ENCODE data around the gene RTN4IP1. TPM values are rescaled to one million over a fixed set of nuclear protein-coding genes. Genes with fewer than 3 reads are reported as not detected.
A peak's percentile ranks its signal among the peaks of the same experiment; 100 is the strongest.

RTN4IP1 gene
- total RNA-seq, 1 donor from 2014 or later, result 9.9 TPM

GRCh38 chr6:106547601-106548453 lies 81.5 kb downstream of the RTN4IP1 start:
- DNase-seq (ENCODE audit: low read depth), result peak; percentile 21

- DNase-seq (ENCODE audit: low read depth), result peak; percentile 93
These were observed 82.4 kb downstream of the RTN4IP1 start for GRCh38 chr6:106546691-106547414.

- DNase-seq (ENCODE audit: low read depth), result peak; percentile 66
These were observed 83.0 kb downstream of the RTN4IP1 start for GRCh38 chr6:106546261-106546690.

GRCh38 chr6:106540907-106541306 lies 88.4 kb downstream of the RTN4IP1 start:
- DNase-seq (ENCODE audit: low read depth), result no peak

GRCh38 chr6:106540432-106540831 lies 88.9 kb downstream of the RTN4IP1 start:
- DNase-seq (ENCODE audit: low read depth), result no peak

GRCh38 chr6:106539936-106540335 lies 89.4 kb downstream of the RTN4IP1 start:
- no peak for DNase-seq (ENCODE audit: low read depth)

GRCh38 chr6:106538145-106538544 lies 91.2 kb downstream of the RTN4IP1 start:
- DNase-seq (ENCODE audit: low read depth), result no peak

GRCh38 chr6:106537662-106538061 lies 91.6 kb downstream of the RTN4IP1 start:
- DNase-seq (ENCODE audit: low read depth), result no peak

- no peak for DNase-seq (ENCODE audit: low read depth)
These were observed 92.4 kb downstream of the RTN4IP1 start for GRCh38 chr6:106536851-106537250.

GRCh38 chr6:106536357-106536756 lies 92.9 kb downstream of the RTN4IP1 start:
- no peak for DNase-seq (ENCODE audit: low read depth)

GRCh38 chr6:106535012-106535411 lies 94.3 kb downstream of the RTN4IP1 start:
- no peak for DNase-seq (ENCODE audit: low read depth)

GRCh38 chr6:106534564-106534982 lies 94.7 kb downstream of the RTN4IP1 start:
- DNase-seq (ENCODE audit: low read depth), result no peak

GRCh38 chr6:106534004-106534403 lies 95.3 kb downstream of the RTN4IP1 start:
- no peak for DNase-seq (ENCODE audit: low read depth)

GRCh38 chr6:106533054-106533453 lies 96.2 kb downstream of the RTN4IP1 start:
- no peak for DNase-seq (ENCODE audit: low read depth)

GRCh38 chr6:106530502-106530901 lies 98.8 kb downstream of the RTN4IP1 start:
- no peak for DNase-seq (ENCODE audit: low read depth)

GRCh38 chr6:106530026-106530425 lies 99.3 kb downstream of the RTN4IP1 start:
- no peak for DNase-seq (ENCODE audit: low read depth)

- peak; percentile 69 for DNase-seq (ENCODE audit: low read depth)
These were observed 99.9 kb downstream of the RTN4IP1 start for GRCh38 chr6:106529438-106529837.

GRCh38 chr6:106528521-106528920 lies 100.8 kb downstream of the RTN4IP1 start:
- no peak for DNase-seq (ENCODE audit: low read depth)

- DNase-seq (ENCODE audit: low read depth), result peak; percentile 99
These were observed 101.3 kb downstream of the RTN4IP1 start for GRCh38 chr6:106527979-106528378.

GRCh38 chr6:106527117-106527516 lies 102.2 kb downstream of the RTN4IP1 start:
- DNase-seq (ENCODE audit: low read depth), result no peak

GRCh38 chr6:106525882-106526275 lies 103.4 kb downstream of the RTN4IP1 start:
- no peak for DNase-seq (ENCODE audit: low read depth)

GRCh38 chr6:106525107-106525881 lies 104.0 kb downstream of the RTN4IP1 start:
- no peak for DNase-seq (ENCODE audit: low read depth)
